HEK293T (cell line): ENCODE measurements around the gene DCXR.

Experiments
- CTCF ChIA-PET: fragments of 350-600 bp; formaldehyde crosslinking; extraction: SDS; loops from one replicate; lab custom pipeline; 2021; ENCODE audit warnings: antibody characterized with exemption, inconsistent platforms; lab: Yijun Ruan, JAX
- POLR2A ChIA-PET: fragments of 350-600 bp; formaldehyde crosslinking; extraction: SDS; loops from one replicate; lab custom pipeline; 2020; ENCODE audit warnings: antibody characterized with exemption, inconsistent platforms; lab: Yijun Ruan, JAX
- DNase-seq: peaks from one replicate; pipeline ENCODE4 v3.0.0; 2012; ENCODE audit warnings: mixed read lengths; ENCODE audit errors: extremely low spot score
- ARNT ChIP-seq: fragments of 450-650 bp; IDR thresholded peaks from 2 replicates; pipeline ENCODE4 v1.6.1; 2017; ENCODE audit warnings: mild to moderate bottlenecking
- BHLHE40 ChIP-seq: fragments of 450-650 bp; IDR thresholded peaks from 2 replicates; pipeline ENCODE4 v1.6.1; 2016; ENCODE audit warnings: mild to moderate bottlenecking, moderate library complexity, borderline replicate concordance
- CTBP1 ChIP-seq: fragments of 450-650 bp; IDR thresholded peaks from 2 replicates; pipeline ENCODE4 v1.6.1; 2016; ENCODE audit warnings: borderline replicate concordance
- ELF4 ChIP-seq: fragments of 450-650 bp; IDR thresholded peaks from 2 replicates; pipeline ENCODE4 v1.6.1; 2017; ENCODE audit warnings: antibody characterized with exemption
- FOXA1 ChIP-seq: fragments of 450-650 bp; IDR thresholded peaks from 2 replicates; pipeline ENCODE4 v1.6.1; 2016; ENCODE audit warnings: mild to moderate bottlenecking
- FOXK2 ChIP-seq: fragments of 450-650 bp; IDR thresholded peaks from 2 replicates; pipeline ENCODE4 v1.6.1; 2016; ENCODE audit warnings: mild to moderate bottlenecking
- FOXM1 ChIP-seq: fragments of 450-650 bp; IDR thresholded peaks from 2 replicates; pipeline ENCODE4 v1.6.1; 2017; ENCODE audit warnings: mild to moderate bottlenecking, borderline replicate concordance
- HDGF ChIP-seq: fragments of 450-650 bp; IDR thresholded peaks from 2 replicates; pipeline ENCODE4 v1.6.1; 2017; ENCODE audit warnings: antibody characterized with exemption, borderline replicate concordance
- L3MBTL2 ChIP-seq: fragments of 450-650 bp; conservative IDR thresholded peaks from 2 replicates; pipeline ENCODE4 v1.6.1; 2016; ENCODE audit warnings: mild to moderate bottlenecking
- LEF1 ChIP-seq: fragments of 450-650 bp; IDR thresholded peaks from 2 replicates; pipeline ENCODE4 v1.6.1; 2017; ENCODE audit warnings: mild to moderate bottlenecking, borderline replicate concordance
- NFRKB ChIP-seq: fragments of 450-650 bp; IDR thresholded peaks from 2 replicates; pipeline ENCODE4 v1.6.1; 2016; ENCODE audit warnings: mild to moderate bottlenecking, moderate library complexity
- SP1 ChIP-seq: fragments of 450-650 bp; IDR thresholded peaks from 2 replicates; pipeline ENCODE4 v1.6.1; 2017
- SUZ12 ChIP-seq: fragments of 450-650 bp; IDR thresholded peaks from 2 replicates; pipeline ENCODE4 v1.6.1; 2016; ENCODE audit warnings: mild to moderate bottlenecking
- TARDBP ChIP-seq: fragments of 450-650 bp; IDR thresholded peaks from 2 replicates; pipeline ENCODE4 v1.6.1; 2016
- ZNF384 ChIP-seq: fragments of 450-650 bp; IDR thresholded peaks from 2 replicates; pipeline ENCODE4 v1.6.1; 2016
- TF ChIP-seq, protein P1 (sequence below): fragments of 450-650 bp; IDR thresholded peaks from 2 replicates; pipeline ENCODE4 v1.6.1; 2016

The DCXR gene

DNA sequence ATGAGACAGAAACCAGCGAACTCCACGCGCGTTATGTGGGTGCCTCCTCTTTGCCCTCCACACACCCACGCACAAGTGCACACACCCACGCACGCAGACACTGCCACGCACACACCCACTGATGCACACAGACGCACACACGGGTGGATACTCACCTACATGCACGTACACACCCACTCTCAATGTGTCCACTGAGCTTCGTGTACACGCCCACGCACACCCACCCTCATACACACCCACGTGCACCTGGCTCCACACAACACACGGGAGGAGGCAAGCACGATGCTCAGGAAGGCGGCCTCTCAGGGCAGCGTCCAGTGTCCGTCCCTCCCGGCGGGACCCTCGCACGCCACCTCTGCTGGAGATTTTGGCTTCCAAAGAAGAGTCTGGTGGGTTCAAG is 9.9 kb upstream of the DCXR start:
- no peak for DNase-seq
- TF ChIP-seq NFRKB, result no peak
- TF ChIP-seq ARNT, result no peak
- no peak for TF ChIP-seq L3MBTL2
- no peak for TF ChIP-seq FOXM1
- TF ChIP-seq FOXK2, result no peak
- no peak for TF ChIP-seq ELF4
- CTCF ChIA-PET, result no interaction called here
- POLR2A ChIA-PET, result no interaction called here

DNA sequence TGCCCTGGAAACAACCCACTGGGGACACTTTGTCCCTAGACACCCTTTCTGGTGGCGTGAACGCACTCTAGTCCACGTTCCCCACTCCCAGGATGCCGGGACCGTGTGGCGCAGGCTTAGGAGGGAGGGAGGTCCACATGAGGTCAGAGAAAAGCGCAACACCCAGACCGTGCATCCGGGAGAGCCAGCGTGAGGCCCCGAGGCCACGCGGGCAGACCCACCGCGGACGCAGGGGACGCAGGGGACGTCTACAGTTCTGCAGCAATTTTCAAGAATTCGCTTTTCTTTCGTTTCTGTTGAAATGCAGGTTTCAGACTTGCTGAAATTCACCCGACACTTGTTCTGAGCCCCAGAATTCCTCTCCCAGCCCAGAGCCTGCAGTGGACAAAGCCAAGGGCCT is 9.4 kb upstream of the DCXR start:
- no peak for DNase-seq
- POLR2A ChIA-PET, result no interaction called here
- no peak for TF ChIP-seq SP1
- no peak for TF ChIP-seq FOXA1
- CTCF ChIA-PET, result no interaction called here

DNA sequence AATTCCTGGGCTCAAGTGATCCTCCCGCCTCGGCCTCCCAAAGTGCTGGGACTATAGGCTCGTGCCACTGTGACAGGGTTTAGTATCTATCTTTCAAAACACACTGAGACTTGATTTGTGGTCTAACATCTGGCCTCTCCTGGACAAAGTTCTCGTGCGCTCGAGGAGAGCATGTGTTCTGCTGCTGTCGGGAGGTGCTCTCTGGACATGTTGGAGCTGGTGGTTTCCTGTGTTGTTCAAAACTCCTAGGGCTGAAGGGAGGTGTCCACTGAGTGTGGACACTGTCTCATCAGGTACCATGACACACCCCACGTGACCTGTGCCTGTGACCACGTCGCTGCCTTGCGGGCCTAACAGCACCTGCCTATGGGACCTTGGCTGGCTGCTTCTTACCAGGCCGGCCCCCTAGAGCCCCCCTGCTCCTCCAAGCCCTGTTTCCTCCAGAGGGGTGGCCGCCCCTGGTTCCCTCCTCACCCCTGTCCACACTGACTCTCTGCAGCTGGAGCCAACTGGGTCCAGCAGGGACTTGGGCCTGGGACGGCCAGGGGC is 8.5 kb upstream of the DCXR start:
- TF ChIP-seq FOXK2 (no peak), ELF4 (no peak), NFRKB (no peak), TARDBP (no peak), CTBP1 (no peak), HDGF (no peak), SP1 (no peak), ZNF384 (no peak), LEF1 (no peak), SUZ12 (no peak), ARNT (no peak), L3MBTL2 (no peak), FOXM1 (no peak), BHLHE40 (no peak)
- TF ChIP-seq, protein P1, sequence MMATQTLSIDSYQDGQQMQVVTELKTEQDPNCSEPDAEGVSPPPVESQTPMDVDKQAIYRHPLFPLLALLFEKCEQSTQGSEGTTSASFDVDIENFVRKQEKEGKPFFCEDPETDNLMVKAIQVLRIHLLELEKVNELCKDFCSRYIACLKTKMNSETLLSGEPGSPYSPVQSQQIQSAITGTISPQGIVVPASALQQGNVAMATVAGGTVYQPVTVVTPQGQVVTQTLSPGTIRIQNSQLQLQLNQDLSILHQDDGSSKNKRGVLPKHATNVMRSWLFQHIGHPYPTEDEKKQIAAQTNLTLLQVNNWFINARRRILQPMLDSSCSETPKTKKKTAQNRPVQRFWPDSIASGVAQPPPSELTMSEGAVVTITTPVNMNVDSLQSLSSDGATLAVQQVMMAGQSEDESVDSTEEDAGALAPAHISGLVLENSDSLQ, result no peak
- POLR2A ChIA-PET, result no interaction called here
- DNase-seq, result no peak
- CTCF ChIA-PET, result no interaction called here

DNA sequence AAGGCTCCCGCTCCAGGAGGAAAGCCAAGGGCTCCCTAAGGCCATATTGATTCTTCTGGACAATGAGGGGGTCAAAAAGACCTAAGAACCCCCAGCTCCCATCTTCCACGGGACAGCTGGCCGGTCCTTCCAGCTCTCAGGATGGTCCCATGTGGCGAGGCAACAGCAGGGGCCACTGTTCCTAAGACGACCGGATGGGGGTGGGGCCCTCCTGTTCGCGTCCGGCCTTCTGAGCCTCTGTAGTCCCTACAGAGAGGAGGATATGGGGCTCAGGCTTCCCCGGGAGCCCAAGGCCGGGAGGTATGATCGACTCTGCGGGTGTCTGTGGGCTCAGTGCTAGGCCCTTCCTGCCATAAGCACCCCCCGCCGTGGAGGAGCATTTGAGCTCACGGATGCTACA is 6.0 kb upstream of the DCXR start:
- no peak for DNase-seq
- ChIA-PET POLR2A (interaction anchor here (0.7 to 1.5 kb wide), 5 partner anchors 9 to 151 kb away, joined by 3 to 7 read pairs (median 3); partner anchors contain the start of genes CENPX and LRRC45), CTCF (interaction anchor here (1.1 kb wide), 1 partner anchor 13 kb away, joined by 5 read pairs; no protein-coding TSS in a partner anchor)
- TF ChIP-seq HDGF (no peak), NFRKB (no peak), ZNF384 (no peak), CTBP1 (no peak), FOXK2 (no peak), FOXA1 (no peak), ARNT (no peak), FOXM1 (no peak), L3MBTL2 (no peak), SP1 (no peak), LEF1 (no peak), BHLHE40 (no peak), ELF4 (no peak), TARDBP (no peak), SUZ12 (no peak)
- TF ChIP-seq, protein P1, result no peak

DNA sequence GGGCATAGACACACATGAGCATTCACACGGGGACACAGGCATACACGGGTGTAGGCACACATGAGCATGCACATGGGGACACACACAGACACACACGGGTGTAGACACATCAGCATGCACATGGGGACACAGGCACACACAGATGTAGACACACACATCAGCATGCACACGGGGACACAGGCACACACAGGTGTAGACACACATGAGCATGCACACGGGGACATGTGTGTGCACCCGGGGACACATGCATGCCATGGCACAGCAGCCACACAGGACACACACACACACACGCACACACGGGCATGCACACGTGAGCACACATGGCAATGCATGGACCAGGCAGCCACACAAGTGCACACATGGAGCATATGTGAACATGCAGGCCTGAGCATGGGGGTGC is 5.2 kb upstream of the DCXR start:
- POLR2A ChIA-PET, result interaction anchor here (1.0 to 1.5 kb wide), 2 partner anchors 8 to 56 kb away, joined by 4 to 7 read pairs; no protein-coding TSS in a partner anchor
- no peak for TF ChIP-seq LEF1
- TF ChIP-seq, protein P1, result no peak
- TF ChIP-seq FOXK2, result no peak
- TF ChIP-seq SUZ12, result no peak
- TF ChIP-seq TARDBP, result no peak
- no peak for TF ChIP-seq ELF4
- no peak for TF ChIP-seq FOXA1
- TF ChIP-seq HDGF, result no peak
- TF ChIP-seq SP1, result no peak
- no peak for TF ChIP-seq ARNT
- no peak for TF ChIP-seq L3MBTL2
- TF ChIP-seq FOXM1, result no peak
- no peak for TF ChIP-seq BHLHE40
- TF ChIP-seq CTBP1, result no peak
- no peak for DNase-seq
- CTCF ChIA-PET, result interaction anchor here (1.1 kb wide), 1 partner anchor 12 kb away, joined by 5 read pairs; no protein-coding TSS in a partner anchor

DNA sequence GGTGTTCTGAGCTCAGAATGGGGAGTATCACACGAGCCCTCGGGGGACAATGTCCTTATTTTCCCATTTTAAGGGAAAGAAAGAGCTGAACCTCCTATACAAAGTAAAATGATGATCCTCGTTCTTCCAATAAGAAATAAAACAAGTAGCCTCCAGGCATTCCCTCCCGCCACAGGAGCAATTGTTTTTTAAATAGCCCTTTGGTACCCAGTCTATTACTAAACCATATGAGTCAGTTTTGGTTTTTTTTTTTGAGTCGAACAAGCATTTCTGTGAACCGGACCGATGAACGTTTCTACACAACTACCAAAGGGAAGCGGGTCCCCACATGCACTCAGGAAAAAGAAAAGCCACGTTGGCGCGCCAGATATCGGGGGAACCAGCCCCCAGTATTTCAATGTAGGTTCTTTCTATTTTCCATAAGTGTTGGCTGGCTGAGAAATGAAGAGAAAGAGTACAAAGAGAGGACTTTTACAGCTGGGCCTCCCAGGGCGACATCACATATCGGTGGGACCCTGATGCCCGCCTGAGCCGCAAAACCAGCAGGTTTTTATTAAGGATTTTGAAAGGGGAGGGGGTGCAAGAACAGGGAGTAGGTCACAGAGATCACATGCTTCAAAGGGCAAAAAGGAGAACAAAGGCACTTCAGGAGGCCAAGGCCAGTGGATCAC is 3.8 kb upstream of the DCXR start:
- POLR2A ChIA-PET, result interaction anchor here (1.1 to 1.5 kb wide), 3 partner anchors 9 to 105 kb away, joined by 3 read pairs; partner anchors contain the start of gene PYCR1
- CTCF ChIA-PET, result interaction anchor here (1.1 kb wide), 1 partner anchor 21 kb away, joined by 3 read pairs; no protein-coding TSS in a partner anchor
- no peak for TF ChIP-seq TARDBP
- TF ChIP-seq BHLHE40, result no peak
- TF ChIP-seq, protein P1, result no peak
- no peak for TF ChIP-seq SP1
- no peak for DNase-seq
